Progenitor cell of endocrine pancreas (in vitro differentiated cells): Measurements from ENCODE around the gene CCDC88C. TPM values are rescaled to one million over a fixed set of nuclear protein-coding genes. Genes with fewer than 3 reads are reported as not detected.

ENCODE experiments used
- DNase-seq: peaks from one replicate; pipeline ENCODE4 v3.0.0; 2021; ENCODE audit warnings: low spot score; ENCODE audit not compliant: unreplicated experiment
- H3K27ac Mint-ChIP-seq: 2 replicates; pipeline ENCODE4 v1.8.0; 2021; ENCODE audit warnings: mild to moderate bottlenecking, moderate library complexity, mixed read lengths
- H3K27me3 Mint-ChIP-seq: 2 replicates; pipeline ENCODE4 v1.8.0; 2021; ENCODE audit warnings: mixed read lengths
- H3K36me3 Mint-ChIP-seq: 2 replicates; pipeline ENCODE4 v1.8.0; 2022; ENCODE audit warnings: mixed read lengths; ENCODE audit not compliant: insufficient read depth
- H3K4me1 Mint-ChIP-seq: 2 replicates; pipeline ENCODE4 v1.8.0; 2021; ENCODE audit warnings: low read depth, mixed read lengths
- H3K4me3 Mint-ChIP-seq: 2 replicates; pipeline ENCODE4 v1.8.0; 2021; ENCODE audit warnings: low read depth, mild to moderate bottlenecking, moderate library complexity, mixed read lengths
- H3K9me3 Mint-ChIP-seq: 2 replicates; pipeline ENCODE4 v1.8.0; 2021; ENCODE audit warnings: low read depth, mixed read lengths
- total RNA-seq: library from RNA; stranded (reverse); gene quantifications from 2 replicates; pipeline ENCODE4 v1.2.1, GENCODE V29; 2021
- TF ChIP-seq, protein P1 (sequence below): fragments of 200-600 bp; sonication (generic); IDR thresholded peaks from one replicate; pipeline ENCODE4 v1.5.0; 2021; ENCODE audit warnings: antibody characterized with exemption, mild to moderate bottlenecking; ENCODE audit not compliant: unreplicated experiment

CCDC88C gene
- total RNA-seq, 1 donor from 2014 or later = 78.1 TPM

GRCh38 chr14:91364524-91365270 is 52.9 kb downstream of the CCDC88C start:
- Mint-ChIP-seq H3K4me3 (no peak overlapping the region), H3K36me3 (no peaks in the 10 kb centered on the region), H3K27me3 (no peaks in the 10 kb centered on the region), H3K27ac (peak overlapping the region; percentile 20), H3K4me1 (peaks cover 54% of the 10 kb centered on the region), H3K9me3 (no peaks in the 10 kb centered on the region)
- TF ChIP-seq, protein P1, sequence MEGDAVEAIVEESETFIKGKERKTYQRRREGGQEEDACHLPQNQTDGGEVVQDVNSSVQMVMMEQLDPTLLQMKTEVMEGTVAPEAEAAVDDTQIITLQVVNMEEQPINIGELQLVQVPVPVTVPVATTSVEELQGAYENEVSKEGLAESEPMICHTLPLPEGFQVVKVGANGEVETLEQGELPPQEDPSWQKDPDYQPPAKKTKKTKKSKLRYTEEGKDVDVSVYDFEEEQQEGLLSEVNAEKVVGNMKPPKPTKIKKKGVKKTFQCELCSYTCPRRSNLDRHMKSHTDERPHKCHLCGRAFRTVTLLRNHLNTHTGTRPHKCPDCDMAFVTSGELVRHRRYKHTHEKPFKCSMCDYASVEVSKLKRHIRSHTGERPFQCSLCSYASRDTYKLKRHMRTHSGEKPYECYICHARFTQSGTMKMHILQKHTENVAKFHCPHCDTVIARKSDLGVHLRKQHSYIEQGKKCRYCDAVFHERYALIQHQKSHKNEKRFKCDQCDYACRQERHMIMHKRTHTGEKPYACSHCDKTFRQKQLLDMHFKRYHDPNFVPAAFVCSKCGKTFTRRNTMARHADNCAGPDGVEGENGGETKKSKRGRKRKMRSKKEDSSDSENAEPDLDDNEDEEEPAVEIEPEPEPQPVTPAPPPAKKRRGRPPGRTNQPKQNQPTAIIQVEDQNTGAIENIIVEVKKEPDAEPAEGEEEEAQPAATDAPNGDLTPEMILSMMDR = no peak
- DNase-seq = no peak

DNA sequence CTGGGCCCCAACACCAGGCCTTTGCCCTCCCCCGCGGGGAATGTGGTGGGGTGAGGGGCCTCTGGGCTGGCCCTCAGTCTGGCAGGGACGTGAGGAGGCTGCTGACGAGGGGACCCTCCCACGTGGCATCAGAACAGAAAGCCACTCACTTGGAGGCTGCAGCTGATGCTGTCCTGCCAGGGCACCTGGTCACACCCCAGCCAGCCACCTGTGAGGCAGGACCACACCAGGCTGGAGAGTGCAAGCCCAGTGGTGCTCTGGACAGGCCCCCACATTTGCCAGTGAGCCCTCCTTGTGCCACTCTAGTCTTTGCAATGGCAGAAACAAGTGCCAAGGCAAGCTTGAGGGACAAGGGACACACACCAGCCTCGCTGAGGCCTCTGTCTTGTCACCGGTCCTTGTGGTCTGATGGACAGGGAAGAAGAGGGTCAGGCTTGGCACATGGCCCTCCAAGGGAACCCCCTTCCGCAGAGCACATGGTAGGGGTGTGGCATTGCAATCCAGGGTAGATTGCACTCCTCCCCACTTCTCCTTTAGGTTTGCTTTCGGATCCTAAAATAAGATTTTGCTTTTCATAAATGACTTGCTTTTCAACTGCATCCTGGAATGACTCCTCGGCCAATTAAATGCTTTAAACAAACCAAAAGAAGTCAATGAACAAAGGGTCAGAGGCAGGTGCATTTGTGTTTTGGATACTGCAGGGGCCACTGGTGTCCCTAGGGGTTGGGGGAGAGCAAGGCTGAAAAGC is 53.7 kb downstream of the CCDC88C start:
- no peak for DNase-seq
- H3K36me3 Mint-ChIP-seq = no peaks in the 10 kb centered on the region
- H3K27ac Mint-ChIP-seq = peak overlapping the region; percentile 20
- H3K4me3 Mint-ChIP-seq = no peak overlapping the region
- TF ChIP-seq, protein P1 = no peak
- H3K27me3 Mint-ChIP-seq = no peaks in the 10 kb centered on the region
- no peaks in the 10 kb centered on the region for H3K9me3 Mint-ChIP-seq
- peaks cover 49% of the 10 kb centered on the region for H3K4me1 Mint-ChIP-seq

GRCh38 chr14:91361233-91361811 is 56.3 kb downstream of the CCDC88C start:
- H3K27ac Mint-ChIP-seq = peak overlapping the region; percentile 91

GRCh38 chr14:91360490-91361232 is 57.0 kb downstream of the CCDC88C start:
- Mint-ChIP-seq H3K4me1 (peaks cover 30% of the 10 kb centered on the region), H3K27me3 (no peaks in the 10 kb centered on the region), H3K27ac (peak overlapping the region; percentile 57), H3K9me3 (no peaks in the 10 kb centered on the region), H3K4me3 (no peak overlapping the region), H3K36me3 (peaks cover 9% of the 10 kb centered on the region)
- no peak for DNase-seq
- TF ChIP-seq, protein P1 = no peak

More at GRCh38 chr14:91361233-91361811, 56.3 kb downstream of the CCDC88C start:
- Mint-ChIP-seq H3K9me3 (no peaks in the 10 kb centered on the region), H3K36me3 (peaks cover 9% of the 10 kb centered on the region), H3K4me1 (peaks cover 31% of the 10 kb centered on the region), H3K4me3 (peak overlapping the region; percentile 27), H3K27me3 (no peaks in the 10 kb centered on the region)
- TF ChIP-seq, protein P1 = no peak
- no peak for DNase-seq

DNA sequence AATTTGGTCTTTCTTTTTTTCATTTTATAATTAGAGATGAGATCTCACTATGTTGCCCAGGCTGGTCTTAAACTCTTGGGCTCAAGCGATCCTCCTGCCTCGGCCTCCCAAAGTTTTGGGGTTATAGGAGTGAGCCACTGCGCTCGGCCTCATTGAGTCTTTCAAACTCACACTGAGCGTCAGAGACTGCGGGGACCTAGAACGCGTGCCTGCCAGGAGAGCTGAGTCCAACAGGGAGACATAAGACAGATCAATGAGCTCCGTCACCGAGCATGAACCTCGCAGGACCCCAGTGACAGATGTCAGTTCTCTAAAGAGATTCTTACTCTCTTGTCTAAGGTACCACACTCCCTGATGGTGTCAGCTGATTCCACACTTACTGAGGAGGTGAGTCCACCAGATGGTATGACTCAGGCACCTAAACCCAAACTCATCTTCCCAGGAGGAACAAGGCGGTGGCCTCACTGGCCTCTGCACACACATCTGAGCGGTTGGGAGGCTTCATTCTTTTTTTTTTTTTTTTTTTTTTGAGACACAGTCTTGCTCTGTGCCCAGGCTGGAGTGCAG is 58.9 kb downstream of the CCDC88C start:
- Mint-ChIP-seq H3K27me3 (no peaks in the 10 kb centered on the region), H3K9me3 (no peaks in the 10 kb centered on the region), H3K4me1 (peaks cover 39% of the 10 kb centered on the region), H3K36me3 (peaks cover 11% of the 10 kb centered on the region), H3K4me3 (no peak overlapping the region), H3K27ac (no peak overlapping the region)
- TF ChIP-seq, protein P1 = no peak
- no peak for DNase-seq
